ENCODE results near the gene MCF2L2. TPM values are rescaled to one million over a fixed set of nuclear protein-coding genes. Genes with fewer than 3 reads are reported as not detected.
A peak's percentile ranks its signal among the peaks of the same experiment; 100 is the strongest.
"Not testable (repeated sequence)": the region's sequence is repeated elsewhere in the genome, so short reads cannot be mapped to it uniquely, and the experiment has no call there.

MCF2L2 gene
- total and polyA plus RNA-seq, 12 donors: 6.5 to 62.7 (median 21.7) TPM

GRCh38 chr3:183377307-183377959 is 51.0 kb downstream of the MCF2L2 start:
- 72 to 80% (median 74%) methylated on average over 7 of the region's 7 CpGs for WGBS, 4 donors
- no peak for TF ChIP-seq POLR2A (IDR thresholded peaks at IDR 0.05)
- TF ChIP-seq, protein P1, sequence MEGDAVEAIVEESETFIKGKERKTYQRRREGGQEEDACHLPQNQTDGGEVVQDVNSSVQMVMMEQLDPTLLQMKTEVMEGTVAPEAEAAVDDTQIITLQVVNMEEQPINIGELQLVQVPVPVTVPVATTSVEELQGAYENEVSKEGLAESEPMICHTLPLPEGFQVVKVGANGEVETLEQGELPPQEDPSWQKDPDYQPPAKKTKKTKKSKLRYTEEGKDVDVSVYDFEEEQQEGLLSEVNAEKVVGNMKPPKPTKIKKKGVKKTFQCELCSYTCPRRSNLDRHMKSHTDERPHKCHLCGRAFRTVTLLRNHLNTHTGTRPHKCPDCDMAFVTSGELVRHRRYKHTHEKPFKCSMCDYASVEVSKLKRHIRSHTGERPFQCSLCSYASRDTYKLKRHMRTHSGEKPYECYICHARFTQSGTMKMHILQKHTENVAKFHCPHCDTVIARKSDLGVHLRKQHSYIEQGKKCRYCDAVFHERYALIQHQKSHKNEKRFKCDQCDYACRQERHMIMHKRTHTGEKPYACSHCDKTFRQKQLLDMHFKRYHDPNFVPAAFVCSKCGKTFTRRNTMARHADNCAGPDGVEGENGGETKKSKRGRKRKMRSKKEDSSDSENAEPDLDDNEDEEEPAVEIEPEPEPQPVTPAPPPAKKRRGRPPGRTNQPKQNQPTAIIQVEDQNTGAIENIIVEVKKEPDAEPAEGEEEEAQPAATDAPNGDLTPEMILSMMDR (IDR thresholded peaks at IDR 0.05): no peak
- Histone ChIP-seq H3K36me3 (replicated peaks in 1 of 2) (no peaks in the 10 kb centered on the region), H3K4me3 (no peak overlapping the region), H3K27ac (no peak overlapping the region), H3K9me3 (replicated peaks in 1 of 3) (no peaks in the 10 kb centered on the region), H3K4me1 (replicated peaks in 1 of 2) (peaks cover 3 to 22% of the 10 kb centered on the region in 2 donors), H3K27me3 (no peaks in the 10 kb centered on the region)
- intact Hi-C loops (cut with DNase I): loop anchor here in 1 of 2 donors (5.0 kb wide), 1 partner anchor 190 kb away; no protein-coding TSS in a partner anchor
- DNase-seq: no peak

DNA sequence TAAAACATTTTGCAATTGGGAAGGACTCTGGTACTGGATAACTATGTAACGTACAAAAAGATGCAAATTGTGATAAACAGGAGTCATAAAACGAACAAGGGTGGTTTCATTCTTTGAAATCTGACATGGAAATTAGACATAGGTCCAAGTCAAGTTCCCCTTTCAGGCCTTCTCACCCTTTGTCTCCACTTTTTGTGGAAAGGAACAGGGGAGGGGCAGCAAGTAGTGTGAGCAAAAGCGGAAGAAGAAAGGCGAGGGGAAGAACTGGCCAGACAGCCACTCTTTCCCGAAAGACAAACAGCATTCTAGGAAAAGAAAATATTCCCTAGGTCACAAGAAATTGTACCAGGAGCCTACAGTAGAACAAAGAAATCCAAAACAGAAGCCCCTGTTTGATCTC is 52.6 kb downstream of the MCF2L2 start:
- Histone ChIP-seq H3K4me3 (no peak overlapping the region), H3K9me3 (replicated peaks in 1 of 3) (no peaks in the 10 kb centered on the region), H3K36me3 (replicated peaks in 1 of 2) (no peaks in the 10 kb centered on the region), H3K27ac (peak overlapping the region in 1 of 5 donors; percentile 54), H3K27me3 (no peaks in the 10 kb centered on the region), H3K4me1 (replicated peaks in 1 of 2) (peaks cover 4 to 20% of the 10 kb centered on the region in 2 donors)
- WGBS, 4 donors: 74 to 91% (median 82%) methylated on average over 5 of the region's 5 CpGs
- TF ChIP-seq POLR2A (IDR thresholded peaks at IDR 0.05): no peak
- TF ChIP-seq, protein P1 (IDR thresholded peaks at IDR 0.05): no peak
- no peak for DNase-seq
- intact Hi-C loops (cut with DNase I): loop anchor here in 1 of 2 donors (5.0 kb wide), 1 partner anchor 188 kb away; no protein-coding TSS in a partner anchor

- DNase-seq: no peak
- TF ChIP-seq, protein P1 (IDR thresholded peaks at IDR 0.05): no peak
- TF ChIP-seq POLR2A (IDR thresholded peaks at IDR 0.05): no peak
Observed at GRCh38 chr3:183375337-183375736, 53.1 kb downstream of the MCF2L2 start.

GRCh38 chr3:183372911-183373310 is 55.5 kb downstream of the MCF2L2 start:
- peaks cover 4 to 27% of the 10 kb centered on the region in 2 donors for H3K4me1 ChIP-seq (replicated peaks in 1 of 2)
- no peak overlapping the region for H3K4me3 ChIP-seq
- H3K9me3 ChIP-seq (replicated peaks in 1 of 3): no peaks in the 10 kb centered on the region
- intact Hi-C loops (cut with DNase I): no loop called here
- TF ChIP-seq, protein P1 (IDR thresholded peaks at IDR 0.05): no peak
- no peak for TF ChIP-seq POLR2A (IDR thresholded peaks at IDR 0.05)
- WGBS, 4 donors: 63 to 92% (median 82%) methylated on average over 3 of the region's 3 CpGs
- H3K36me3 ChIP-seq (replicated peaks in 1 of 2): no peaks in the 10 kb centered on the region
- no peak overlapping the region for H3K27ac ChIP-seq
- DNase-seq: no peak
- no peaks in the 10 kb centered on the region for H3K27me3 ChIP-seq

More at GRCh38 chr3:183375337-183375736, 53.1 kb downstream of the MCF2L2 start:
- H3K36me3 ChIP-seq (replicated peaks in 1 of 2): no peaks in the 10 kb centered on the region
- intact Hi-C loops (cut with DNase I): loop anchor here in 1 of 2 donors (5.0 kb wide), 1 partner anchor 188 kb away; no protein-coding TSS in a partner anchor
- no peaks in the 10 kb centered on the region for H3K9me3 ChIP-seq (replicated peaks in 1 of 3)
- peak overlapping the region in 1 of 5 donors; percentile 54 for H3K27ac ChIP-seq
- H3K27me3 ChIP-seq: no peaks in the 10 kb centered on the region
- 88 to 91% (median 89%) methylated on average over 6 of the region's 6 CpGs for WGBS, 4 donors
- peaks cover 4 to 19% of the 10 kb centered on the region in 2 donors for H3K4me1 ChIP-seq (replicated peaks in 1 of 2)
- H3K4me3 ChIP-seq: no peak overlapping the region

- Histone ChIP-seq H3K27ac (peak overlapping the region in 1 of 5 donors; percentile 70), H3K4me1 (replicated peaks in 1 of 2) (peaks cover 4 to 27% of the 10 kb centered on the region in 2 donors)
- H3K27me3 ChIP-seq; H3K36me3 ChIP-seq (replicated peaks in 1 of 2); intact Hi-C loops (cut with DNase I); H3K9me3 ChIP-seq (replicated peaks in 1 of 3); H3K4me3 ChIP-seq; DNase-seq: not testable (repeated sequence)
- 73 to 89% (median 87%) methylated on average over 5 of the region's 5 CpGs for WGBS, 4 donors
Observed at GRCh38 chr3:183371600-183371968, 56.8 kb downstream of the MCF2L2 start.
